RWPE2 (cell line): ENCODE data around the gene DISP2.
A peak's percentile ranks its signal among the peaks of the same experiment; 100 is the strongest.

Experiments used
- ATAC-seq: fragments of 200-7000 bp; cut with Tn5 transposase; 3 replicates; pipeline ENCODE4 v1.9.1; 2021; ENCODE audit warnings: low read depth
- DNase-seq: peaks from one replicate; pipeline ENCODE4 v3.0.0-alpha.2; 2020; ENCODE audit warnings: low spot score
- H3K27ac ChIP-seq: fragments of 450-650 bp; 2 replicates; pipeline ENCODE4 v1.5.1; 2017; ENCODE audit warnings: mild to moderate bottlenecking; ENCODE audit not compliant: poor library complexity, severe bottlenecking
- H3K27me3 ChIP-seq: fragments of 250-450 bp; sonication (Bioruptor Pico); 2 replicates; pipeline ENCODE4 v1.5.1; 2021; ENCODE audit warnings: mild to moderate bottlenecking, moderate library complexity; ENCODE audit not compliant: insufficient read depth, poor library complexity, severe bottlenecking
- H3K36me3 ChIP-seq: fragments of 250-450 bp; sonication (Bioruptor Pico); 2 replicates; pipeline ENCODE4 v1.5.1; 2020; ENCODE audit warnings: low read depth, mild to moderate bottlenecking, moderate library complexity
- H3K4me1 ChIP-seq: fragments of 250-450 bp; sonication (Bioruptor Pico); 2 replicates; pipeline ENCODE4 v1.5.1; 2021; ENCODE audit warnings: mild to moderate bottlenecking, moderate library complexity; ENCODE audit not compliant: insufficient read depth, poor library complexity, severe bottlenecking
- H3K4me3 ChIP-seq: fragments of 250-450 bp; sonication (Bioruptor Pico); 2 replicates; pipeline ENCODE4 v1.5.1; 2021; ENCODE audit warnings: mild to moderate bottlenecking, moderate library complexity; ENCODE audit not compliant: severe bottlenecking
- H3K9me3 ChIP-seq: fragments of 250-450 bp; sonication (Bioruptor Pico); 2 replicates; pipeline ENCODE4 v1.5.1; 2021; ENCODE audit warnings: mild to moderate bottlenecking, moderate library complexity; ENCODE audit not compliant: severe bottlenecking
- TF ChIP-seq, protein P1 (sequence below): fragments of 450-650 bp; IDR thresholded peaks from one replicate; pipeline ENCODE4 v1.5.1; 2017; ENCODE audit warnings: mild to moderate bottlenecking, moderate library complexity; ENCODE audit not compliant: poor library complexity, severe bottlenecking

Gene DISP2

DNA sequence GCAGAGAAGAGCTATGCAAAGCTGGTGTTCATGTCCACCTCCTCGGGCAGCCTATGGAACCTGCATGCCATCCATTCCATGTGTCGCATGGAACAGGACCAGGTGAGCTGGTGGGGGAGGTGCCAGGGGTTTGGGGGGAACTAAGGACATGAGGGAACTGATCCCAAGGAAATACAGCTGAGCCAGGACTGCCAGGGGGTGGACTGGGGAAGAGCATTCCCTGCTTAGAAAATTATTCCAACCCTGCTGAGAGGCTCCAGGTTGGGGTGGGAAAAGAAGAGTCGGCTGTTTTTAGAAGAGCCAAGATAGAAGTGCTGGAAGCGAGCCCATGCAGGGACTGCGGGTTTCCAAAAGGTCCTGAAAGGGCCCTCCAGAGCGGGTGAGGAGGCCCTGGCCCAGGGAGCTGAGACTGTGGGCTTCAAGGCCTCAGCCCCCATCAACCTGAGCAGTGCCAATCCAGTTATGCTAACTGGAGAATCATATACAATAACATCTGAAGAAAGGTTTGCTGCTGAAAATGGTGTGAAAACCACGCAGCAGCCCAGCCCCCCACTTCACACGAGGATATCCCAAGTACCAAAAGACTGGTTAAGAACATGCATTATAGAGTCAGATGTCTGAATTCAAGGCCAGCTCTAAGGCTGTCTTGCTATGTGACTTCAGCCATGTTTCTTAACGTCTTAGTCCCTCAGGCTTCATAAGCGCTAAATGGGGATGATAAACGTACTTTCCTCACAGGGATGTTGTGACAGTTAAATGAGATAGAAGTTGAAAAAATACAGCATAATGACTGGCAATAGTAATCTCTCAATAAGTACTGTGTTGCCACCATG, 7.8 kb downstream of the DISP2 start:
- H3K27ac ChIP-seq = no peak overlapping the region

DNA sequence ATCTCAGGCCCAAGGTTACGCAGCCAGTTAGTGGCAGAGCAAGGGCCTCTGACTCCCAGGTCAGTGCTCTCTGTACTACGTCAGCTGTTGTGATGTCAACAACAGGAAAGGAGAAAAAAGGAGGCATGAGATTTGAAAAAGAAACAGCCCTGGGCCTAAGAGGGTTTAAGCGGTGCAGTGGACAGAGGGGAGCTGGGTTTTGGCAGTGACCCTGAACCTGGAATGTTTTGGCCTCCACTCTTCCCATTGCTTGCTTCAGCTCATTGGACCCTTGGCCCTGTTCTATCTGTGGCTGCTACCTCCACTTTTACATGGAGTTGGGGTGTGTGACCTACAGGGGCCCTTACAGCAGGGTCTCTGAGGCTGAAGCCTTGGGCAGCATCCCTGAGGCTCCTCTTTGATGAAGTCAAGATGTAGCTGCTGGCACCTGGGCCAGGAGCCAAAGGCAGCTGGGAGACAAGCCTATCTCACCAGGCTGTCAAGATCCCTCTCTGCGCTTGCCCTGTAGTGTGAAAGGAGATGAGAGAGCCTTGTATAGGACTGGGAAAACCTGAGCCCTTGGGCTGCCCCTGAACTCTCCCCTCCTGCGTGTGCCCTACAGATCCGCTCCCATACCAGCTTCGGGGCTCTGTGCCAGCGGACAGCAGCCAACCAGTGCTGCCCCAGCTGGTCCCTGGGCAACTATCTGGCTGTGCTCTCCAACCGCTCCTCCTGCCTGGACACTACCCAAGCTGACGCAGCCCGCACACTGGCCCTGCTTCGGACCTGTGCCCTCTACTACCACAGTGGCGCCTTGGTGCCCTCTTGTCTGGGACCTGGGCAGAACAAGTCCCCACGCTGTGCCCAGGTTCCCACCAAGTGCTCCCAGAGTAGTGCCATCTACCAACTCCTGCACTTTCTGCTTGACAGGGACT, 8.7 kb downstream of the DISP2 start:
- no peaks in the 10 kb centered on the region for H3K27me3 ChIP-seq
- H3K36me3 ChIP-seq = no peaks in the 10 kb centered on the region
- DNase-seq (no peak), ATAC-seq (no peak)
- H3K27ac ChIP-seq = no peak overlapping the region
- no peak overlapping the region for H3K4me3 ChIP-seq
- H3K9me3 ChIP-seq = no peaks in the 10 kb centered on the region
- no peaks in the 10 kb centered on the region for H3K4me1 ChIP-seq
- TF ChIP-seq, protein P1, sequence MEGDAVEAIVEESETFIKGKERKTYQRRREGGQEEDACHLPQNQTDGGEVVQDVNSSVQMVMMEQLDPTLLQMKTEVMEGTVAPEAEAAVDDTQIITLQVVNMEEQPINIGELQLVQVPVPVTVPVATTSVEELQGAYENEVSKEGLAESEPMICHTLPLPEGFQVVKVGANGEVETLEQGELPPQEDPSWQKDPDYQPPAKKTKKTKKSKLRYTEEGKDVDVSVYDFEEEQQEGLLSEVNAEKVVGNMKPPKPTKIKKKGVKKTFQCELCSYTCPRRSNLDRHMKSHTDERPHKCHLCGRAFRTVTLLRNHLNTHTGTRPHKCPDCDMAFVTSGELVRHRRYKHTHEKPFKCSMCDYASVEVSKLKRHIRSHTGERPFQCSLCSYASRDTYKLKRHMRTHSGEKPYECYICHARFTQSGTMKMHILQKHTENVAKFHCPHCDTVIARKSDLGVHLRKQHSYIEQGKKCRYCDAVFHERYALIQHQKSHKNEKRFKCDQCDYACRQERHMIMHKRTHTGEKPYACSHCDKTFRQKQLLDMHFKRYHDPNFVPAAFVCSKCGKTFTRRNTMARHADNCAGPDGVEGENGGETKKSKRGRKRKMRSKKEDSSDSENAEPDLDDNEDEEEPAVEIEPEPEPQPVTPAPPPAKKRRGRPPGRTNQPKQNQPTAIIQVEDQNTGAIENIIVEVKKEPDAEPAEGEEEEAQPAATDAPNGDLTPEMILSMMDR = no peak

More for the DNA sequence above, 7.8 kb downstream of the DISP2 start:
- TF ChIP-seq, protein P1 = no peak
- no peak for DNase-seq
- Histone ChIP-seq H3K4me3 (no peak overlapping the region), H3K27me3 (no peaks in the 10 kb centered on the region), H3K9me3 (no peaks in the 10 kb centered on the region), H3K4me1 (no peaks in the 10 kb centered on the region), H3K36me3 (no peaks in the 10 kb centered on the region)
- no peak for ATAC-seq

DNA sequence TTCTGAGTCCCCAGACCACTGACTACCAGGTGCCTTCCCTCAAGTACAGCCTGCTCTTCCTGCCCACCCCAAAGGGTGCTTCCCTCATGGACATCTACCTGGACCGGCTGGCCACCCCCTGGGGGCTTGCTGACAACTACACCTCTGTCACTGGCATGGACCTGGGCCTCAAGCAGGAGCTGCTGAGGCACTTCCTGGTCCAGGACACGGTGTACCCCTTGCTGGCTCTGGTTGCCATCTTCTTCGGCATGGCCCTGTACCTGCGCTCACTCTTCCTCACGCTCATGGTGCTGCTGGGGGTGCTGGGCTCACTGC, 9.3 kb downstream of the DISP2 start:
- TF ChIP-seq, protein P1 = no peak
- no peak for ATAC-seq
- Histone ChIP-seq H3K27me3 (no peaks in the 10 kb centered on the region), H3K4me1 (no peaks in the 10 kb centered on the region), H3K36me3 (no peaks in the 10 kb centered on the region), H3K4me3 (no peak overlapping the region), H3K9me3 (no peaks in the 10 kb centered on the region), H3K27ac (no peak overlapping the region)
- DNase-seq = no peak

DNA sequence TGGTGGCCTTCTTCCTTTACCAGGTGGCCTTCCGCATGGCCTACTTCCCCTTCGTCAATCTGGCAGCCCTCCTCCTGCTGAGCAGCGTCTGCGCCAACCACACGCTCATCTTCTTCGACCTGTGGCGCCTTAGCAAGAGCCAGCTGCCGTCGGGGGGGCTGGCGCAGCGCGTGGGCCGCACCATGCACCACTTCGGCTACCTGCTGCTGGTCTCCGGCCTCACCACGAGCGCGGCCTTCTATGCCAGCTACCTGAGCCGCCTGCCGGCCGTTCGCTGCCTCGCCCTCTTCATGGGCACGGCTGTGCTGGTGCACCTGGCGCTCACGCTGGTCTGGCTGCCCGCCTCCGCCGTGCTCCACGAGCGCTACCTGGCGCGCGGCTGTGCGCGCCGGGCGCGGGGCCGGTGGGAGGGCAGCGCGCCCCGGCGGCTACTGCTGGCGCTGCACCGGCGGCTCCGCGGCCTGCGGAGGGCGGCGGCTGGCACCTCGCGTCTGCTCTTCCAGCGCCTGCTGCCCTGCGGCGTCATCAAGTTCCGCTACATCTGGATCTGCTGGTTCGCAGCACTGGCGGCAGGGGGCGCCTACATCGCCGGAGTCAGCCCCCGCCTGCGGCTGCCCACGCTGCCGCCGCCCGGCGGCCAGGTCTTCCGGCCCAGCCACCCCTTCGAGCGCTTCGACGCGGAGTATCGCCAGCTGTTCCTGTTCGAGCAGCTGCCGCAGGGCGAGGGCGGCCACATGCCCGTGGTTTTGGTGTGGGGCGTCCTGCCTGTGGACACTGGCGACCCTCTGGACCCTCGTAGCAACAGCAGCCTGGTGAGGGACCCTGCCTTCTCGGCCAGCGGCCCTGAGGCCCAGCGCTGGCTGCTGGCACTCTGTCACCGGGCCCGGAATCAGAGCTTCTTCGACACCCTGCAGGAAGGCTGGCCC, 9.9 kb downstream of the DISP2 start:
- Histone ChIP-seq H3K27me3 (no peaks in the 10 kb centered on the region), H3K27ac (no peak overlapping the region)
- peak; percentile 93 for DNase-seq

More for the DNA sequence above, 9.9 kb downstream of the DISP2 start:
- H3K36me3 ChIP-seq = no peaks in the 10 kb centered on the region
- H3K4me3 ChIP-seq = peak overlapping the region; percentile 8
- peak; percentile 90 for ATAC-seq
- TF ChIP-seq, protein P1 = peak; percentile 100
- no peaks in the 10 kb centered on the region for H3K4me1 ChIP-seq
- no peaks in the 10 kb centered on the region for H3K9me3 ChIP-seq
